Measurements from ENCODE around the gene SPNS3. TPM values are rescaled to one million over a fixed set of nuclear protein-coding genes. Genes with fewer than 3 reads are reported as not detected.
A peak's percentile ranks its signal among the peaks of the same experiment; 100 is the strongest.

The SPNS3 gene
- total RNA-seq, 1 donor from 2014 or later = 0.34 TPM

- Mint-ChIP-seq H3K4me1 (ENCODE audit: unreplicated experiment) (peaks cover 12% of the 10 kb centered on the region), H3K27me3 (peaks cover 62% of the 10 kb centered on the region), H3K4me3 (peak overlapping the region; percentile 91), H3K36me3 (no peaks in the 10 kb centered on the region), H3K9me3 (no peaks in the 10 kb centered on the region), H3K27ac (peak overlapping the region; percentile 21)
- peak; percentile 28 for TF ChIP-seq CTCF (conservative IDR thresholded peaks at IDR 0.05)
- no peak for DNase-seq (ENCODE audit: extremely low spot score, unreplicated experiment)
These were observed 66.4 kb downstream of the SPNS3 start for GRCh38 chr17:4500191-4500571.

- Mint-ChIP-seq H3K27ac (no peak overlapping the region), H3K4me3 (peak overlapping the region; percentile 52), H3K27me3 (peaks cover 59% of the 10 kb centered on the region), H3K9me3 (no peaks in the 10 kb centered on the region), H3K36me3 (no peaks in the 10 kb centered on the region), H3K4me1 (ENCODE audit: unreplicated experiment) (peaks cover 12% of the 10 kb centered on the region)
- no peak for TF ChIP-seq CTCF (conservative IDR thresholded peaks at IDR 0.05)
- no peak for DNase-seq (ENCODE audit: extremely low spot score, unreplicated experiment)
These were observed 67.7 kb downstream of the SPNS3 start for GRCh38 chr17:4501295-4501949.

- no peak for TF ChIP-seq CTCF (conservative IDR thresholded peaks at IDR 0.05)
- H3K27me3 Mint-ChIP-seq = peaks cover 49% of the 10 kb centered on the region
- no peak for DNase-seq (ENCODE audit: extremely low spot score, unreplicated experiment)
- H3K4me1 Mint-ChIP-seq (ENCODE audit: unreplicated experiment) = peaks cover 12% of the 10 kb centered on the region
- no peaks in the 10 kb centered on the region for H3K9me3 Mint-ChIP-seq
- peak overlapping the region; percentile 66 for H3K4me3 Mint-ChIP-seq
- H3K36me3 Mint-ChIP-seq = no peaks in the 10 kb centered on the region
- H3K27ac Mint-ChIP-seq = peak overlapping the region; percentile 32
These were observed 68.9 kb downstream of the SPNS3 start for GRCh38 chr17:4502466-4503154.

GRCh38 chr17:4503283-4504025 is 69.7 kb downstream of the SPNS3 start:
- TF ChIP-seq CTCF (conservative IDR thresholded peaks at IDR 0.05) = no peak
- DNase-seq (ENCODE audit: extremely low spot score, unreplicated experiment) = no peak
- Mint-ChIP-seq H3K4me1 (ENCODE audit: unreplicated experiment) (peaks cover 12% of the 10 kb centered on the region), H3K36me3 (no peaks in the 10 kb centered on the region), H3K4me3 (peak overlapping the region; percentile 22), H3K27me3 (peaks cover 42% of the 10 kb centered on the region), H3K27ac (no peak overlapping the region), H3K9me3 (no peaks in the 10 kb centered on the region)

GRCh38 chr17:4504188-4504587 is 70.4 kb downstream of the SPNS3 start:
- H3K4me1 Mint-ChIP-seq (ENCODE audit: unreplicated experiment) = peaks cover 18% of the 10 kb centered on the region
- H3K36me3 Mint-ChIP-seq = no peaks in the 10 kb centered on the region
- no peaks in the 10 kb centered on the region for H3K9me3 Mint-ChIP-seq
- TF ChIP-seq CTCF (conservative IDR thresholded peaks at IDR 0.05) = no peak
- H3K4me3 Mint-ChIP-seq = peak overlapping the region; percentile 22
- no peak overlapping the region for H3K27ac Mint-ChIP-seq
- DNase-seq (ENCODE audit: extremely low spot score, unreplicated experiment) = no peak
- peaks cover 42% of the 10 kb centered on the region for H3K27me3 Mint-ChIP-seq

Measured in type B pancreatic cell (in vitro differentiated cells).